Fibroblast of pulmonary artery (primary cell): ENCODE results near the gene C16orf95.

Experiments
- DNase-seq: peaks from one replicate; pipeline ENCODE4 v3.0.0-alpha.2; 2010; ENCODE audit warnings: low read depth
- H3K4me3 ChIP-seq: replicated peaks from 2 replicates; pipeline ENCODE4 v1.5.1; 2011; ENCODE audit warnings: low read depth, mild to moderate bottlenecking, control low read depth, low read length, moderate library complexity
- CTCF ChIP-seq: IDR thresholded peaks from 2 replicates; pipeline ENCODE4 v1.5.1; 2011; ENCODE audit warnings: mild to moderate bottlenecking, control low read depth, low read length, inconsistent platforms; ENCODE audit errors: missing control alignments

The C16orf95 gene

GRCh38 chr16:87346517-87347060 lies 29.4 kb upstream of the C16orf95 start:
- H3K4me3 ChIP-seq: no peak overlapping the region
- no peak for TF ChIP-seq CTCF
- no peak for DNase-seq

GRCh38 chr16:87345726-87346424 lies 28.7 kb upstream of the C16orf95 start:
- no peak for DNase-seq
- TF ChIP-seq CTCF: no peak
- H3K4me3 ChIP-seq: no peak overlapping the region

GRCh38 chr16:87344931-87345631 lies 27.9 kb upstream of the C16orf95 start:
- TF ChIP-seq CTCF: no peak
- no peak overlapping the region for H3K4me3 ChIP-seq
- no peak for DNase-seq

- H3K4me3 ChIP-seq: no peak overlapping the region
- no peak for TF ChIP-seq CTCF
- no peak for DNase-seq
These were observed 27.2 kb upstream of the C16orf95 start for GRCh38 chr16:87344165-87344930.

- no peak for TF ChIP-seq CTCF
- no peak overlapping the region for H3K4me3 ChIP-seq
- DNase-seq: no peak
These were observed 26.5 kb upstream of the C16orf95 start for GRCh38 chr16:87343753-87344050.

GRCh38 chr16:87342978-87343752 lies 26.0 kb upstream of the C16orf95 start:
- DNase-seq: no peak
- no peak for TF ChIP-seq CTCF
- H3K4me3 ChIP-seq: no peak overlapping the region
